MCF 10A (cell line): ENCODE measurements around the gene TRIML2. TPM values are rescaled to one million over a fixed set of nuclear protein-coding genes. Genes with fewer than 3 reads are reported as not detected.

Source experiments
- BruUV-seq: library from RNA; stranded (reverse); fragments of 400-500 nt; replicated peaks from 2 replicates; lab custom pipeline; 2021; lab: Mats Ljungman, UMichigan
- CTCF ChIA-PET: fragments of 300-600 bp; sonication (Branson Sonifier 250); formaldehyde crosslinking; extraction: SDS; loops from one replicate; lab custom pipeline; 2021; ENCODE audit warnings: antibody characterized with exemption, inconsistent platforms; lab: Yijun Ruan, JAX
- POLR2A ChIA-PET: fragments of 300-600, 350-650 bp; sonication (Branson Sonifier 250); formaldehyde crosslinking; extraction: SDS; loops from one replicate; lab custom pipeline; 2020; ENCODE audit warnings: antibody characterized with exemption, inconsistent platforms; lab: Yijun Ruan, JAX
- DNase-seq: peaks from one replicate; pipeline ENCODE4 v3.0.0-alpha.2; 2018; ENCODE audit not compliant: unreplicated experiment
- H3K27ac Mint-ChIP-seq: one replicate; pipeline ENCODE4 v1.8.0; 2022; ENCODE audit warnings: mild to moderate bottlenecking, low read depth, mixed read lengths; ENCODE audit not compliant: unreplicated experiment
- H3K27me3 Mint-ChIP-seq: one replicate; pipeline ENCODE4 v1.8.0; 2022; ENCODE audit warnings: mixed read lengths; ENCODE audit not compliant: insufficient read depth, unreplicated experiment
- H3K36me3 Mint-ChIP-seq: one replicate; pipeline ENCODE4 v1.8.0; 2022; ENCODE audit warnings: mild to moderate bottlenecking, moderate library complexity, mixed read lengths; ENCODE audit not compliant: insufficient read depth, unreplicated experiment
- H3K4me1 Mint-ChIP-seq: one replicate; pipeline ENCODE4 v1.8.0; 2022; ENCODE audit warnings: mixed read lengths; ENCODE audit not compliant: insufficient read depth, unreplicated experiment
- H3K4me3 Mint-ChIP-seq: one replicate; pipeline ENCODE4 v1.8.0; 2022; ENCODE audit warnings: mild to moderate bottlenecking, moderate library complexity, mixed read lengths; ENCODE audit not compliant: unreplicated experiment
- H3K9me3 Mint-ChIP-seq: one replicate; pipeline ENCODE4 v1.8.0; 2022; ENCODE audit warnings: mixed read lengths; ENCODE audit not compliant: unreplicated experiment
- CTCF ChIP-seq: fragments of 200-600 bp; IDR thresholded peaks from one replicate; pipeline ENCODE4 v1.8.0; 2022; ENCODE audit warnings: antibody characterized with exemption, mild to moderate bottlenecking; ENCODE audit not compliant: unreplicated experiment
- intact Hi-C: fragments of 100-400 bp; cut with micrococcal nuclease; formaldehyde crosslinking; loops from 2 replicates; pipeline ENCODE4 v1.14.1; 2022
- total RNA-seq: library from RNA; stranded (reverse); gene quantifications from 2 replicates; pipeline ENCODE4 v1.2.3, GENCODE V29; 2022

The TRIML2 gene
- total RNA-seq, 1 experiment from 2014 or later, result 6.7 TPM

- BruUV-seq, result no TSS peak
Observed at GRCh38 chr4:188147776-188148175, 38.4 kb upstream of the TRIML2 start.

GRCh38 chr4:188147176-188147575, 37.8 kb upstream of the TRIML2 start:
- no peak overlapping the region for H3K4me3 Mint-ChIP-seq
- no peaks in the 10 kb centered on the region for H3K9me3 Mint-ChIP-seq
- no TSS peak for BruUV-seq
- TF ChIP-seq CTCF, result no peak
- H3K27ac Mint-ChIP-seq, result no peak overlapping the region
- ChIA-PET POLR2A (no interaction called here), CTCF (no interaction called here)
- DNase-seq, result no peak
- H3K4me1 Mint-ChIP-seq, result peaks cover 5% of the 10 kb centered on the region
- H3K27me3 Mint-ChIP-seq, result no peaks in the 10 kb centered on the region
- intact Hi-C loops, result no loop called here
- no peaks in the 10 kb centered on the region for H3K36me3 Mint-ChIP-seq

More at GRCh38 chr4:188147776-188148175, 38.4 kb upstream of the TRIML2 start:
- intact Hi-C loops, result no loop called here
- H3K27ac Mint-ChIP-seq, result no peak overlapping the region
- H3K4me1 Mint-ChIP-seq, result peaks cover 5% of the 10 kb centered on the region
- H3K27me3 Mint-ChIP-seq, result no peaks in the 10 kb centered on the region
- no peaks in the 10 kb centered on the region for H3K36me3 Mint-ChIP-seq
- H3K9me3 Mint-ChIP-seq, result no peaks in the 10 kb centered on the region
- no peak overlapping the region for H3K4me3 Mint-ChIP-seq
- ChIA-PET CTCF (no interaction called here), POLR2A (no interaction called here)
- no peak for DNase-seq
- no peak for TF ChIP-seq CTCF

GRCh38 chr4:188146618-188147017, 37.2 kb upstream of the TRIML2 start:
- Mint-ChIP-seq H3K4me1 (peaks cover 5% of the 10 kb centered on the region), H3K27ac (no peak overlapping the region), H3K4me3 (no peak overlapping the region), H3K9me3 (no peaks in the 10 kb centered on the region), H3K36me3 (no peaks in the 10 kb centered on the region), H3K27me3 (no peaks in the 10 kb centered on the region)
- BruUV-seq, result no TSS peak
- no peak for DNase-seq
- POLR2A ChIA-PET, result no interaction called here
- intact Hi-C loops, result no loop called here
- CTCF ChIA-PET, result no interaction called here
- TF ChIP-seq CTCF, result no peak

- CTCF ChIA-PET, result interaction anchor here (0.6 to 0.8 kb wide), 3 partner anchors 65 to 390 kb away, joined by 3 read pairs; no protein-coding TSS in a partner anchor
- no peak for DNase-seq
Observed at GRCh38 chr4:188145601-188146000, 36.2 kb upstream of the TRIML2 start.

More at GRCh38 chr4:188145601-188146000, 36.2 kb upstream of the TRIML2 start:
- intact Hi-C loops, result no loop called here
- Mint-ChIP-seq H3K27me3 (no peaks in the 10 kb centered on the region), H3K27ac (no peak overlapping the region), H3K36me3 (no peaks in the 10 kb centered on the region), H3K4me1 (peaks cover 5% of the 10 kb centered on the region), H3K4me3 (no peak overlapping the region), H3K9me3 (no peaks in the 10 kb centered on the region)
- POLR2A ChIA-PET, result no interaction called here
- BruUV-seq, result no TSS peak
- TF ChIP-seq CTCF, result no peak
